ENCODE measurements around the gene MTOR. TPM values are rescaled to one million over a fixed set of nuclear protein-coding genes. Genes with fewer than 3 reads are reported as not detected.

Gene MTOR
- total and polyA plus RNA-seq, 2 donors (not counting 3 experiments of a cell fraction or from before 2014, with no cell fraction given): 33.5 to 50.4 TPM

DNA sequence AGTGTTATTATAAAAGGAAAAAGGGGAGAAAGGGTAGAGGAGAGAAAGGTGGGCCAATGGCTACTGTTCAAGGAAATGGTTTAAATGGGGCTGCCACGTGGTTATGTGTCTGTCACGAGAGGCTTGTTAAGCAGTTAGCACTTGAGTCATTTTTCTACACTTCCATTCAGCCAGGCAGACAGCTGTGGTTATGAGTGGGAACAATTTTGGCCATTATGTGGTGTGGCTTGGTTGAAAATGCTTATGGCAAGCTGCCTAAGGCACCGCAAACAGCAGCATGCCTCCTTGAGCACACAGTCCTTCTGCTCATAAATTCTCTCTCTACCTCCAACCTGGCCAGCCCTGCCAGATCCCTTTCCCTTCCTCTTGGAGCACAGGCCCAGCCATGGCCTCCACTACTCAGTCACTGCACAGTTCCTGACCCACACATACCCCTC, 199.4 kb downstream of the MTOR start:
- no TSS peak for BruUV-seq (replicated peaks)
- POLR2A ChIA-PET: no interaction called here

More for the DNA sequence above, 199.4 kb downstream of the MTOR start:
- DNase-seq (ENCODE audit: low read depth, low spot score) (no peak), FAIRE-seq (no peak)
- Histone ChIP-seq H2AFZ (ENCODE audit: low read depth, low read length) (no peak overlapping the region), H3K9me1 (replicated peaks; ENCODE audit: control insufficient read depth, extremely low read depth, insufficient read depth, low read length) (no peaks in the 10 kb centered on the region), H3K79me2 (ENCODE audit: control insufficient read depth, insufficient read depth, low read length) (peaks cover 19% of the 10 kb centered on the region), H3K4me3 (replicated peaks in 1 of 3; ENCODE audit: insufficient read depth in 1 of 3, low read depth in 1 of 3, low read length in 3 of 3) (no peak overlapping the region), H3K27ac (ENCODE audit: insufficient read depth, low read depth, low read length) (no peak overlapping the region), H3K9me3 (replicated peaks; ENCODE audit: control insufficient read depth, insufficient read depth, low read length) (no peaks in the 10 kb centered on the region), H3K36me3 (ENCODE audit: control insufficient read depth in 2 of 2, extremely low read depth in 1 of 2, insufficient read depth in 2 of 2, low read length in 2 of 2) (peaks cover 7 to 18% of the 10 kb centered on the region in 2 experiments), H3K4me1 (ENCODE audit: control insufficient read depth, extremely low read depth, insufficient read depth, low read length) (peaks cover 13% of the 10 kb centered on the region), H3K9ac (replicated peaks; ENCODE audit: extremely low read depth, insufficient read depth, low read length) (no peak overlapping the region), H3K27me3 (ENCODE audit: control insufficient read depth in 2 of 2, insufficient read depth in 2 of 2, low read length in 2 of 2) (no peaks in the 10 kb centered on the region), H4K20me1 (replicated peaks; ENCODE audit: control insufficient read depth, extremely low read depth, insufficient read depth, low read length) (no peaks in the 10 kb centered on the region), H3K4me2 (ENCODE audit: insufficient read depth, low read length) (no peak overlapping the region)
- intact Hi-C loops (cut with micrococcal nuclease) (loop anchor here (5.0 kb wide), 1 partner anchor 34 kb away; the partner anchor contains the start of gene EXOSC10), dilution Hi-C loops (cut with MboI; ENCODE audit: extremely low pct_ligation_motif_present, low sequenced_read_pairs) (no loop called here)
- CTCF ChIA-PET: interaction anchor here (4.1 kb wide), 1 partner anchor 25 kb away, joined by 69 read pairs; no protein-coding TSS in a partner anchor
- no peak for TF ChIP-seq GATA2 (IDR thresholded peaks at IDR 0.05; ENCODE audit: insufficient read depth, insufficient read length, low read depth, low read length)
- TF ChIP-seq JUN (IDR thresholded peaks at IDR 0.05; ENCODE audit: borderline replicate concordance, insufficient read depth, insufficient read length, low read depth): no peak
- no peak for TF ChIP-seq POLR2A (IDR thresholded peaks at IDR 0.05; ENCODE audit: low read depth, low read length)
- TF ChIP-seq, protein P1, sequence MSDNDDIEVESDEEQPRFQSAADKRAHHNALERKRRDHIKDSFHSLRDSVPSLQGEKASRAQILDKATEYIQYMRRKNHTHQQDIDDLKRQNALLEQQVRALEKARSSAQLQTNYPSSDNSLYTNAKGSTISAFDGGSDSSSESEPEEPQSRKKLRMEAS (IDR thresholded peaks at IDR 0.05; ENCODE audit: insufficient read depth, insufficient read length): no peak
- TF ChIP-seq FOS (IDR thresholded peaks at IDR 0.05; ENCODE audit: borderline replicate concordance, insufficient read depth, low read length): no peak
- no peak for TF ChIP-seq EZH2 (IDR thresholded peaks at IDR 0.05; ENCODE audit: borderline replicate concordance, low read depth, low read length, severe bottlenecking)
- no peak for TF ChIP-seq MYC (IDR thresholded peaks at IDR 0.05; ENCODE audit: low read depth, low read length)
- TF ChIP-seq, protein P2, sequence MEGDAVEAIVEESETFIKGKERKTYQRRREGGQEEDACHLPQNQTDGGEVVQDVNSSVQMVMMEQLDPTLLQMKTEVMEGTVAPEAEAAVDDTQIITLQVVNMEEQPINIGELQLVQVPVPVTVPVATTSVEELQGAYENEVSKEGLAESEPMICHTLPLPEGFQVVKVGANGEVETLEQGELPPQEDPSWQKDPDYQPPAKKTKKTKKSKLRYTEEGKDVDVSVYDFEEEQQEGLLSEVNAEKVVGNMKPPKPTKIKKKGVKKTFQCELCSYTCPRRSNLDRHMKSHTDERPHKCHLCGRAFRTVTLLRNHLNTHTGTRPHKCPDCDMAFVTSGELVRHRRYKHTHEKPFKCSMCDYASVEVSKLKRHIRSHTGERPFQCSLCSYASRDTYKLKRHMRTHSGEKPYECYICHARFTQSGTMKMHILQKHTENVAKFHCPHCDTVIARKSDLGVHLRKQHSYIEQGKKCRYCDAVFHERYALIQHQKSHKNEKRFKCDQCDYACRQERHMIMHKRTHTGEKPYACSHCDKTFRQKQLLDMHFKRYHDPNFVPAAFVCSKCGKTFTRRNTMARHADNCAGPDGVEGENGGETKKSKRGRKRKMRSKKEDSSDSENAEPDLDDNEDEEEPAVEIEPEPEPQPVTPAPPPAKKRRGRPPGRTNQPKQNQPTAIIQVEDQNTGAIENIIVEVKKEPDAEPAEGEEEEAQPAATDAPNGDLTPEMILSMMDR (IDR thresholded peaks at IDR 0.05; ENCODE audit: extremely low read depth in 1 of 2, insufficient read depth in 1 of 2, low read depth in 1 of 2, low read length in 2 of 2): no peak
- no peak for TF ChIP-seq POLR2AphosphoS5 (IDR thresholded peaks at IDR 0.05; ENCODE audit: insufficient read depth, low read depth, low read length)

Measured in endothelial cell of umbilical vein (primary cell).